ENCODE data around the gene FOXN3. TPM values are rescaled to one million over a fixed set of nuclear protein-coding genes. Genes with fewer than 3 reads are reported as not detected.
A peak's percentile ranks its signal among the peaks of the same experiment; 100 is the strongest.

FOXN3 gene
- total RNA-seq, 6 experiments from 2014 or later: 41.5 to 74.2 (median 55.8) TPM

- no peak for DNase-seq
- H3K27me3 ChIP-seq: no peaks in the 10 kb centered on the region
- TF ChIP-seq, protein P1, sequence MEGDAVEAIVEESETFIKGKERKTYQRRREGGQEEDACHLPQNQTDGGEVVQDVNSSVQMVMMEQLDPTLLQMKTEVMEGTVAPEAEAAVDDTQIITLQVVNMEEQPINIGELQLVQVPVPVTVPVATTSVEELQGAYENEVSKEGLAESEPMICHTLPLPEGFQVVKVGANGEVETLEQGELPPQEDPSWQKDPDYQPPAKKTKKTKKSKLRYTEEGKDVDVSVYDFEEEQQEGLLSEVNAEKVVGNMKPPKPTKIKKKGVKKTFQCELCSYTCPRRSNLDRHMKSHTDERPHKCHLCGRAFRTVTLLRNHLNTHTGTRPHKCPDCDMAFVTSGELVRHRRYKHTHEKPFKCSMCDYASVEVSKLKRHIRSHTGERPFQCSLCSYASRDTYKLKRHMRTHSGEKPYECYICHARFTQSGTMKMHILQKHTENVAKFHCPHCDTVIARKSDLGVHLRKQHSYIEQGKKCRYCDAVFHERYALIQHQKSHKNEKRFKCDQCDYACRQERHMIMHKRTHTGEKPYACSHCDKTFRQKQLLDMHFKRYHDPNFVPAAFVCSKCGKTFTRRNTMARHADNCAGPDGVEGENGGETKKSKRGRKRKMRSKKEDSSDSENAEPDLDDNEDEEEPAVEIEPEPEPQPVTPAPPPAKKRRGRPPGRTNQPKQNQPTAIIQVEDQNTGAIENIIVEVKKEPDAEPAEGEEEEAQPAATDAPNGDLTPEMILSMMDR (IDR thresholded peaks at IDR 0.05): no peak
- TF ChIP-seq POLR2A (IDR thresholded peaks at IDR 0.05): no peak
- H3K4me3 ChIP-seq: no peak overlapping the region
- ATAC-seq: no peak
- H3K36me3 ChIP-seq: no peaks in the 10 kb centered on the region
- WGBS (ENCODE audit: insufficient coverage, low coverage, low lambda C conversion rate, missing lambda C conversion rate): 100% methylated on average over 2 of the region's 3 CpGs
- no peak overlapping the region for H3K27ac ChIP-seq
- intact Hi-C loops (cut with DNase I): no loop called here
- no peaks in the 10 kb centered on the region for H3K9me3 ChIP-seq
- H3K4me1 ChIP-seq: no peaks in the 10 kb centered on the region
Observed at GRCh38 chr14:89196545-89196944, 220.5 kb downstream of the FOXN3 start.

DNA sequence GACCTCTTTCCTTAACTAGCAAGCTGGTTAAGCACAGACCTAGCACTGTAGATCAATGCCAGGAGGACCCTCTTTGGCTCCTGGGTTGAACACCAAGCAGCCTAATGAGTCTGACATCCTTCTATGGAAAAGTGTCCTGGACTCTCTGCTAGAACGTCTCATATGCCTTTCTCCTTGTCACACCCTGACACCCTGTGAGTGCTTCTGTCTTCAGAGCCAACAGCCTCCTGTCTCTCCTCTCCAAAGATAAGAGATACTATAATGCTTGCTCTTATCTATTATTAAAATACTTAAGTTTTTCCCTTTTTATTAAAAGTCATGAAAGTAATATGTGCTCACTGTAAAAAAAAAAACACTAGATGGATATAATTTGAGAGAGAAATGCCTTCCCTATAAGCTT lies 222.7 kb downstream of the FOXN3 start:
- H3K4me3 ChIP-seq: no peak overlapping the region
- DNase-seq (no peak), ATAC-seq (no peak)
- no peak overlapping the region for H3K27ac ChIP-seq
- H3K4me1 ChIP-seq: no peaks in the 10 kb centered on the region
- H3K9me3 ChIP-seq: no peaks in the 10 kb centered on the region
- H3K36me3 ChIP-seq: peaks cover 0 to 7% (median 0%) of the 10 kb centered on the region in 4 donors
- no peaks in the 10 kb centered on the region for H3K27me3 ChIP-seq
- intact Hi-C loops (cut with DNase I): no loop called here
- TF ChIP-seq POLR2A (IDR thresholded peaks at IDR 0.05): no peak
- 50% methylated on average over 1 of the region's 1 CpG for whole genome bisulfite sequencing (ENCODE audit: insufficient coverage, low coverage, low lambda C conversion rate, missing lambda C conversion rate)

- H3K4me3 ChIP-seq: no peak overlapping the region
- no peaks in the 10 kb centered on the region for H3K9me3 ChIP-seq
- no peak for DNase-seq
- no peaks in the 10 kb centered on the region for H3K27me3 ChIP-seq
- no peak for ATAC-seq
- peaks cover 0 to 22% (median 0%) of the 10 kb centered on the region in 4 donors for H3K4me1 ChIP-seq
- intact Hi-C loops (cut with DNase I): no loop called here
- H3K36me3 ChIP-seq: peaks cover 0 to 8% (median 0%) of the 10 kb centered on the region in 4 donors
- TF ChIP-seq POLR2A (IDR thresholded peaks at IDR 0.05): no peak
- TF ChIP-seq, protein P1 (IDR thresholded peaks at IDR 0.05): no peak
- WGBS (ENCODE audit: insufficient coverage, low coverage, low lambda C conversion rate, missing lambda C conversion rate): 95% methylated on average over 8 of the region's 11 CpGs
- no peak overlapping the region for H3K27ac ChIP-seq
Observed at GRCh38 chr14:89190765-89191513, 226.1 kb downstream of the FOXN3 start.

DNA sequence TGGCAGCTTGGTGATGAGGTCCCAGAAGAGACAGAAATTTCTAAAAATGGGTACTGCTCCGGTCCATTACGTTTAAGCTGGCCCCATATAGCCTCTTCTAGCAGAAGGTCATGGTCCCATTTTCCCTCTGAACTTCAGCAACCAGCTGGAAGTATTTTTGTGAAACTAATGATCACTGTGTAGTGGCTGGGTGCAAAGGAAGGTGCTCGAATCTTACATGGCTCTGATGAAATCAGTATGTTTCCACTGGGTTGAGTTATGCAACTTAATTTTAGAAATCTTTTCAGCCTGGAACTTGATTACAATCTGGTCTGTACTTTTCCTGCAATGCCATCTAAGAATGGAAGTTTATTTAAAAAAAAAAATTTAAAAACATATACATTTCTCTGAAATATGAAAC lies 228.5 kb downstream of the FOXN3 start:
- DNase-seq (no peak), ATAC-seq (peak in 3 of 4 donors; percentile 22 to 69 (median 23))
- intact Hi-C loops (cut with DNase I): no loop called here
- Histone ChIP-seq H3K4me1 (peaks cover 0 to 22% (median 0%) of the 10 kb centered on the region in 4 donors), H3K9me3 (no peaks in the 10 kb centered on the region), H3K36me3 (peaks cover 0 to 8% (median 0%) of the 10 kb centered on the region in 4 donors), H3K27me3 (no peaks in the 10 kb centered on the region), H3K4me3 (no peak overlapping the region), H3K27ac (peak overlapping the region in 1 of 3 donors; percentile 41)
- no peak for TF ChIP-seq POLR2A (IDR thresholded peaks at IDR 0.05)
- TF ChIP-seq, protein P1 (IDR thresholded peaks at IDR 0.05): no peak
- WGBS (ENCODE audit: insufficient coverage, low coverage, low lambda C conversion rate, missing lambda C conversion rate): 71% methylated on average over 3 of the region's 3 CpGs

DNA sequence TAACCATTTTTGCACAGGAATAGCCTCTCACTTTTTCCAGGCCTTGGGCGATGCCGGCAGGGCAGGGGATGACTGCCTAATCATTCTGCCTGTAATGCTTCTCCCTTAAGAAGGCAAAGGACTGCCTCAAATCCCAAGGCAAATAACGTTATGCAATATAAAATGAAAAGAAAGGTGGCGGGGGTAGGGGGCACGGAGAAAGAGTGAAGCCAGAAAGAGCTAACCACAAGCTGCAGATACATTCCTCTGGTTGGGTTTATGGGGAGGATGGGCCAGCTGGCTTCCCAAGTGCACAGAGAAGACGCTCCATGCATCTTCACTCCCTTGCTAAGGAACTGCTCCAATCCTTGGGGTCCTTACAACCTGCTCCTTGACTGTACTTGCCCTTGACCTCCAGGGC lies 229.5 kb downstream of the FOXN3 start:
- no peaks in the 10 kb centered on the region for H3K27me3 ChIP-seq
- DNase-seq (no peak), ATAC-seq (no peak)
- intact Hi-C loops (cut with DNase I): no loop called here
- no peaks in the 10 kb centered on the region for H3K9me3 ChIP-seq
- no peak overlapping the region for H3K27ac ChIP-seq
- peaks cover 0 to 22% (median 0%) of the 10 kb centered on the region in 4 donors for H3K4me1 ChIP-seq
- H3K4me3 ChIP-seq: no peak overlapping the region
- H3K36me3 ChIP-seq: peaks cover 0 to 8% (median 0%) of the 10 kb centered on the region in 4 donors
- TF ChIP-seq POLR2A (IDR thresholded peaks at IDR 0.05): no peak
- TF ChIP-seq, protein P1 (IDR thresholded peaks at IDR 0.05): no peak
- WGBS (ENCODE audit: insufficient coverage, low coverage, low lambda C conversion rate, missing lambda C conversion rate): 77% methylated on average over 5 of the region's 6 CpGs
